Measurements from ENCODE around the gene RAB34. TPM values are rescaled to one million over a fixed set of nuclear protein-coding genes. Genes with fewer than 3 reads are reported as not detected.
A peak's percentile ranks its signal among the peaks of the same experiment; 100 is the strongest.

RAB34 gene
- total and polyA plus RNA-seq, 9 of the 15 experiments (the other 6 are each of a cell fraction or from before 2014, with no cell fraction given) = 0.07 to 3.8 (median 0.46) TPM; not detected in 1

- TF ChIP-seq EZH2 (IDR thresholded peaks at IDR 0.05; ENCODE audit: borderline replicate concordance, low read depth, low read length) (no peak), PRMT5 (CRISPR knock-in tag; IDR thresholded peaks at IDR 0.05) (no peak), DACH1 (IDR thresholded peaks at IDR 0.05; ENCODE audit: partially characterized antibody) (peak; percentile 77), CBX5 (IDR thresholded peaks at IDR 0.05; ENCODE audit: borderline replicate concordance, low read depth) (no peak), ELF2 (CRISPR knock-in tag; IDR thresholded peaks at IDR 0.05) (no peak), CBX2 (IDR thresholded peaks at IDR 0.05; ENCODE audit: insufficient read depth, low read length, poor library complexity, severe bottlenecking) (no peak), CBX1 (IDR thresholded peaks at IDR 0.05; ENCODE audit: low read depth) (no peak), MBD1 (CRISPR knock-in tag; IDR thresholded peaks at IDR 0.05) (no peak), NFRKB (IDR thresholded peaks at IDR 0.05; ENCODE audit: low read depth) (no peak; the same call in 1 of the 2 replicates), ID3 (CRISPR knock-in tag; IDR thresholded peaks at IDR 0.05) (no peak), ID3 (tag; IDR thresholded peaks at IDR 0.05) (no peak), ETS2 (tag; IDR thresholded peaks at IDR 0.05; ENCODE audit: borderline replicate concordance, poor library complexity, severe bottlenecking) (no peak), BCL6 (CRISPR knock-in tag; IDR thresholded peaks at IDR 0.05) (no peak), ELF4 (CRISPR knock-in tag; IDR thresholded peaks at IDR 0.05) (no peak), RFX7 (CRISPR knock-in tag; IDR thresholded peaks at IDR 0.05) (no peak)
- TF ChIP-seq, protein P1, sequence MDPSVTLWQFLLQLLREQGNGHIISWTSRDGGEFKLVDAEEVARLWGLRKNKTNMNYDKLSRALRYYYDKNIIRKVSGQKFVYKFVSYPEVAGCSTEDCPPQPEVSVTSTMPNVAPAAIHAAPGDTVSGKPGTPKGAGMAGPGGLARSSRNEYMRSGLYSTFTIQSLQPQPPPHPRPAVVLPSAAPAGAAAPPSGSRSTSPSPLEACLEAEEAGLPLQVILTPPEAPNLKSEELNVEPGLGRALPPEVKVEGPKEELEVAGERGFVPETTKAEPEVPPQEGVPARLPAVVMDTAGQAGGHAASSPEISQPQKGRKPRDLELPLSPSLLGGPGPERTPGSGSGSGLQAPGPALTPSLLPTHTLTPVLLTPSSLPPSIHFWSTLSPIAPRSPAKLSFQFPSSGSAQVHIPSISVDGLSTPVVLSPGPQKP (CRISPR knock-in tag; IDR thresholded peaks at IDR 0.05) = no peak
- TF ChIP-seq, protein P2, sequence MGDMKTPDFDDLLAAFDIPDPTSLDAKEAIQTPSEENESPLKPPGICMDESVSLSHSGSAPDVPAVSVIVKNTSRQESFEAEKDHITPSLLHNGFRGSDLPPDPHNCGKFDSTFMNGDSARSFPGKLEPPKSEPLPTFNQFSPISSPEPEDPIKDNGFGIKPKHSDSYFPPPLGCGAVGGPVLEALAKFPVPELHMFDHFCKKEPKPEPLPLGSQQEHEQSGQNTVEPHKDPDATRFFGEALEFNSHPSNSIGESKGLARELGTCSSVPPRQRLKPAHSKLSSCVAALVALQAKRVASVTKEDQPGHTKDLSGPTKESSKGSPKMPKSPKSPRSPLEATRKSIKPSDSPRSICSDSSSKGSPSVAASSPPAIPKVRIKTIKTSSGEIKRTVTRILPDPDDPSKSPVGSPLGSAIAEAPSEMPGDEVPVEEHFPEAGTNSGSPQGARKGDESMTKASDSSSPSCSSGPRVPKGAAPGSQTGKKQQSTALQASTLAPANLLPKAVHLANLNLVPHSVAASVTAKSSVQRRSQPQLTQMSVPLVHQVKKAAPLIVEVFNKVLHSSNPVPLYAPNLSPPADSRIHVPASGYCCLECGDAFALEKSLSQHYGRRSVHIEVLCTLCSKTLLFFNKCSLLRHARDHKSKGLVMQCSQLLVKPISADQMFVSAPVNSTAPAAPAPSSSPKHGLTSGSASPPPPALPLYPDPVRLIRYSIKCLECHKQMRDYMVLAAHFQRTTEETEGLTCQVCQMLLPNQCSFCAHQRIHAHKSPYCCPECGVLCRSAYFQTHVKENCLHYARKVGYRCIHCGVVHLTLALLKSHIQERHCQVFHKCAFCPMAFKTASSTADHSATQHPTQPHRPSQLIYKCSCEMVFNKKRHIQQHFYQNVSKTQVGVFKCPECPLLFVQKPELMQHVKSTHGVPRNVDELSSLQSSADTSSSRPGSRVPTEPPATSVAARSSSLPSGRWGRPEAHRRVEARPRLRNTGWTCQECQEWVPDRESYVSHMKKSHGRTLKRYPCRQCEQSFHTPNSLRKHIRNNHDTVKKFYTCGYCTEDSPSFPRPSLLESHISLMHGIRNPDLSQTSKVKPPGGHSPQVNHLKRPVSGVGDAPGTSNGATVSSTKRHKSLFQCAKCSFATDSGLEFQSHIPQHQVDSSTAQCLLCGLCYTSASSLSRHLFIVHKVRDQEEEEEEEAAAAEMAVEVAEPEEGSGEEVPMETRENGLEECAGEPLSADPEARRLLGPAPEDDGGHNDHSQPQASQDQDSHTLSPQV (IDR thresholded peaks at IDR 0.05) = peak; percentile 9; the same call in 1 of the 2 replicates
- TF ChIP-seq, protein P3, sequence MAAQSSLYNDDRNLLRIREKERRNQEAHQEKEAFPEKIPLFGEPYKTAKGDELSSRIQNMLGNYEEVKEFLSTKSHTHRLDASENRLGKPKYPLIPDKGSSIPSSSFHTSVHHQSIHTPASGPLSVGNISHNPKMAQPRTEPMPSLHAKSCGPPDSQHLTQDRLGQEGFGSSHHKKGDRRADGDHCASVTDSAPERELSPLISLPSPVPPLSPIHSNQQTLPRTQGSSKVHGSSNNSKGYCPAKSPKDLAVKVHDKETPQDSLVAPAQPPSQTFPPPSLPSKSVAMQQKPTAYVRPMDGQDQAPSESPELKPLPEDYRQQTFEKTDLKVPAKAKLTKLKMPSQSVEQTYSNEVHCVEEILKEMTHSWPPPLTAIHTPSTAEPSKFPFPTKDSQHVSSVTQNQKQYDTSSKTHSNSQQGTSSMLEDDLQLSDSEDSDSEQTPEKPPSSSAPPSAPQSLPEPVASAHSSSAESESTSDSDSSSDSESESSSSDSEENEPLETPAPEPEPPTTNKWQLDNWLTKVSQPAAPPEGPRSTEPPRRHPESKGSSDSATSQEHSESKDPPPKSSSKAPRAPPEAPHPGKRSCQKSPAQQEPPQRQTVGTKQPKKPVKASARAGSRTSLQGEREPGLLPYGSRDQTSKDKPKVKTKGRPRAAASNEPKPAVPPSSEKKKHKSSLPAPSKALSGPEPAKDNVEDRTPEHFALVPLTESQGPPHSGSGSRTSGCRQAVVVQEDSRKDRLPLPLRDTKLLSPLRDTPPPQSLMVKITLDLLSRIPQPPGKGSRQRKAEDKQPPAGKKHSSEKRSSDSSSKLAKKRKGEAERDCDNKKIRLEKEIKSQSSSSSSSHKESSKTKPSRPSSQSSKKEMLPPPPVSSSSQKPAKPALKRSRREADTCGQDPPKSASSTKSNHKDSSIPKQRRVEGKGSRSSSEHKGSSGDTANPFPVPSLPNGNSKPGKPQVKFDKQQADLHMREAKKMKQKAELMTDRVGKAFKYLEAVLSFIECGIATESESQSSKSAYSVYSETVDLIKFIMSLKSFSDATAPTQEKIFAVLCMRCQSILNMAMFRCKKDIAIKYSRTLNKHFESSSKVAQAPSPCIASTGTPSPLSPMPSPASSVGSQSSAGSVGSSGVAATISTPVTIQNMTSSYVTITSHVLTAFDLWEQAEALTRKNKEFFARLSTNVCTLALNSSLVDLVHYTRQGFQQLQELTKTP (IDR thresholded peaks at IDR 0.05; ENCODE audit: low read depth in 1 of 2, partially characterized antibody in 2 of 2) = no peak
These were observed 6.0 kb downstream of the RAB34 start, which contains the start of gene PROCA1 (continued) for GRCh38 chr17:28711723-28712031.
